Measurements from ENCODE around the gene DNM3. TPM values are rescaled to one million over a fixed set of nuclear protein-coding genes. Genes with fewer than 3 reads are reported as not detected.

The DNM3 gene
- total RNA-seq, 1 experiment from 2014 or later, result 2.7 TPM

DNA sequence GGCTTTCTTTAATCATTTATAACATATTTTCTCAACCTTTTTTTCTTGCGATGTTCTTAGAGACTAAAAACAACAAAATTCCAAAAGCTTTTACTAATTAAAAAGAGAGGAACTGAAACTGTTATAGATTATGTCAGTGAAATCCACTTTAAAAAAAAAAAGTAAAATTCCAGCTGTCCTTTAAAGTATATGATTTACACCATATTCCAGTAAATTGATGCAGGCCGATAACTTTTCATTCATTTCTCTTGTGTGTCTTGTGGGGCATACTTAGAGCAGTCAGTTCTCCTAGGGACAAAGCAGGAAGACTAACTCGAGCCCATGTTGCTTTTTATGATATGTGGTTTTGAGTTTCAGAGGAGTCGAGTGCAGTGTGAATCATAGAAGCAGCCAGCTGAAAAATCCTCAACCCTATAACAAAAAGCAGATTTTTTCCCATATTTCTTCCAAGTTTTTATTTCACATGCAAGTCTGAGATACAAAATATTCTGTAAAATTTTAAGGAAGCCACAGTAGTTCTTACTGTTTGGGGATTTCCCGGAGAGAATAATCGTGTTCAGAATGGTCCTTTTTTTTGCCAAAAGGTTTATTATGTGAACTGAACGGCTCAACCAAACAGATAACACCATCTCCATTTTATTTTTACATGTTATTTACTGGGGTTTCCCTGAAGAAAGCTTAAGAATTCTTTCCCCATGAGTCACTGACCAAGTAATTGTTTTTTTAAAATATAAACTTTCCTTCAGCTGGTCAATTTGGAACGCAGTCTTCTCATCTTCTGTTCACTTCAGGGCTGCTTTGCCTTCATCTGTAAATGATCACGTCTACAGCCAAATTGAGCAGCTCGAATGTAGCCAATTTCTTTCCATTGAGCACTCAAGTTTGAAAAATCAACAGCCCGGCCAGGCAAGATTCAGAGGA, 502.2 kb downstream of the DNM3 start:
- H2BK12ac ChIP-seq (ENCODE audit: insufficient read length, low read depth, low read length), result no peak overlapping the region
- peaks cover 9 to 23% (median 21%) of the 10 kb centered on the region in 3 experiments for H3K36me3 Mint-ChIP-seq (ENCODE audit: insufficient read depth in 1 of 3, low read depth in 3 of 3)
- H3K4me3 Mint-ChIP-seq, result no peak overlapping the region
- H3K18ac ChIP-seq (ENCODE audit: insufficient read length, low read depth, low read length), result no peak overlapping the region
- H4K8ac ChIP-seq (replicated peaks; ENCODE audit: insufficient read length, low read depth, low read length), result no peak overlapping the region
- no peak overlapping the region for H3K4me2 ChIP-seq (ENCODE audit: insufficient read depth, insufficient read length, low read length)
- peaks cover 24 to 31% of the 10 kb centered on the region in 2 experiments for H3K4me1 Mint-ChIP-seq
- H4K20me1 ChIP-seq (ENCODE audit: control insufficient read depth, insufficient read depth, insufficient read length), result no peaks in the 10 kb centered on the region
- H3T11ph ChIP-seq (ENCODE audit: low read length), result no peak overlapping the region
- no peak overlapping the region for H3K56ac ChIP-seq (ENCODE audit: insufficient read length, low read depth, low read length)
- no peak overlapping the region for H2AK5ac ChIP-seq (ENCODE audit: insufficient read length, low read length)
- no peak for DNase-seq
- no peak overlapping the region for H3K23ac ChIP-seq (ENCODE audit: insufficient read length, low read depth, low read length)
- no peaks in the 10 kb centered on the region for H3K27me3 Mint-ChIP-seq (ENCODE audit: low read depth)
- no peak overlapping the region for H3K4ac ChIP-seq (ENCODE audit: low read depth, low read length)
- peaks cover 17 to 20% of the 10 kb centered on the region in 2 experiments for H3K9me3 Mint-ChIP-seq
- no peak overlapping the region for H3K27ac ChIP-seq (ENCODE audit: insufficient read length, low read depth, low read length)
- H3K27ac Mint-ChIP-seq, result peak overlapping the region in 1 of 3 experiments; percentile 61; a peak in 3 of 7 replicates
- H3K27me3 ChIP-seq (ENCODE audit: insufficient read depth, low read length), result no peaks in the 10 kb centered on the region
- H3K79me2 ChIP-seq (ENCODE audit: insufficient read depth, low read length), result no peaks in the 10 kb centered on the region
- H3K9me3 ChIP-seq (ENCODE audit: control insufficient read depth, low read depth, low read length), result peaks cover 3% of the 10 kb centered on the region
- no peak overlapping the region for H4K91ac ChIP-seq (ENCODE audit: insufficient read length, low read depth, low read length)
- H3K14ac ChIP-seq (ENCODE audit: insufficient read depth, low read length), result no peak overlapping the region
- no peak overlapping the region for H2BK120ac ChIP-seq (ENCODE audit: low read depth, low read length, poor library complexity, severe bottlenecking)
- no peak overlapping the region for H2BK15ac ChIP-seq (ENCODE audit: low read depth, low read length)
- TF ChIP-seq, protein P1, sequence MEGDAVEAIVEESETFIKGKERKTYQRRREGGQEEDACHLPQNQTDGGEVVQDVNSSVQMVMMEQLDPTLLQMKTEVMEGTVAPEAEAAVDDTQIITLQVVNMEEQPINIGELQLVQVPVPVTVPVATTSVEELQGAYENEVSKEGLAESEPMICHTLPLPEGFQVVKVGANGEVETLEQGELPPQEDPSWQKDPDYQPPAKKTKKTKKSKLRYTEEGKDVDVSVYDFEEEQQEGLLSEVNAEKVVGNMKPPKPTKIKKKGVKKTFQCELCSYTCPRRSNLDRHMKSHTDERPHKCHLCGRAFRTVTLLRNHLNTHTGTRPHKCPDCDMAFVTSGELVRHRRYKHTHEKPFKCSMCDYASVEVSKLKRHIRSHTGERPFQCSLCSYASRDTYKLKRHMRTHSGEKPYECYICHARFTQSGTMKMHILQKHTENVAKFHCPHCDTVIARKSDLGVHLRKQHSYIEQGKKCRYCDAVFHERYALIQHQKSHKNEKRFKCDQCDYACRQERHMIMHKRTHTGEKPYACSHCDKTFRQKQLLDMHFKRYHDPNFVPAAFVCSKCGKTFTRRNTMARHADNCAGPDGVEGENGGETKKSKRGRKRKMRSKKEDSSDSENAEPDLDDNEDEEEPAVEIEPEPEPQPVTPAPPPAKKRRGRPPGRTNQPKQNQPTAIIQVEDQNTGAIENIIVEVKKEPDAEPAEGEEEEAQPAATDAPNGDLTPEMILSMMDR (conservative IDR thresholded peaks at IDR 0.05), result no peak
- H2AFZ ChIP-seq (ENCODE audit: low read length), result no peak overlapping the region
- no peak overlapping the region for H3K9ac ChIP-seq (ENCODE audit: extremely low read depth, insufficient read length, low read length)
- no peak overlapping the region for H2BK5ac ChIP-seq (ENCODE audit: insufficient read length, low read length)
- H3K4me1 ChIP-seq (ENCODE audit: insufficient read depth, low read length), result peaks cover 3% of the 10 kb centered on the region; the same call in 1 of the 2 replicates
- H4K5ac ChIP-seq (ENCODE audit: insufficient read length, low read depth, low read length), result no peak overlapping the region
- H3K79me1 ChIP-seq (ENCODE audit: insufficient read depth, low read depth, low read length, poor library complexity, severe bottlenecking), result no peaks in the 10 kb centered on the region
- H3K23me2 ChIP-seq (ENCODE audit: insufficient read length, low read depth, low read length, poor library complexity, severe bottlenecking), result no peaks in the 10 kb centered on the region
- no CpG with 5 or more reads among the region's 11 CpGs for WGBS (ENCODE audit: extremely low coverage, insufficient read length, low lambda C conversion rate)
- H2BK20ac ChIP-seq (ENCODE audit: low read depth, low read length, poor library complexity, severe bottlenecking), result no peak overlapping the region
